ENCODE data around the gene METRN. TPM values are rescaled to one million over a fixed set of nuclear protein-coding genes. Genes with fewer than 3 reads are reported as not detected.

METRN gene
- total RNA-seq = 10 to 100 TPM; 14.0 to 43.7 (median 26.2) TPM
- long read RNA-seq, partial matches to known transcripts = 2 of 2 reads
- long read RNA-seq, other reads (novel, unspliced or antisense) = 0 of 2 reads

DNA sequence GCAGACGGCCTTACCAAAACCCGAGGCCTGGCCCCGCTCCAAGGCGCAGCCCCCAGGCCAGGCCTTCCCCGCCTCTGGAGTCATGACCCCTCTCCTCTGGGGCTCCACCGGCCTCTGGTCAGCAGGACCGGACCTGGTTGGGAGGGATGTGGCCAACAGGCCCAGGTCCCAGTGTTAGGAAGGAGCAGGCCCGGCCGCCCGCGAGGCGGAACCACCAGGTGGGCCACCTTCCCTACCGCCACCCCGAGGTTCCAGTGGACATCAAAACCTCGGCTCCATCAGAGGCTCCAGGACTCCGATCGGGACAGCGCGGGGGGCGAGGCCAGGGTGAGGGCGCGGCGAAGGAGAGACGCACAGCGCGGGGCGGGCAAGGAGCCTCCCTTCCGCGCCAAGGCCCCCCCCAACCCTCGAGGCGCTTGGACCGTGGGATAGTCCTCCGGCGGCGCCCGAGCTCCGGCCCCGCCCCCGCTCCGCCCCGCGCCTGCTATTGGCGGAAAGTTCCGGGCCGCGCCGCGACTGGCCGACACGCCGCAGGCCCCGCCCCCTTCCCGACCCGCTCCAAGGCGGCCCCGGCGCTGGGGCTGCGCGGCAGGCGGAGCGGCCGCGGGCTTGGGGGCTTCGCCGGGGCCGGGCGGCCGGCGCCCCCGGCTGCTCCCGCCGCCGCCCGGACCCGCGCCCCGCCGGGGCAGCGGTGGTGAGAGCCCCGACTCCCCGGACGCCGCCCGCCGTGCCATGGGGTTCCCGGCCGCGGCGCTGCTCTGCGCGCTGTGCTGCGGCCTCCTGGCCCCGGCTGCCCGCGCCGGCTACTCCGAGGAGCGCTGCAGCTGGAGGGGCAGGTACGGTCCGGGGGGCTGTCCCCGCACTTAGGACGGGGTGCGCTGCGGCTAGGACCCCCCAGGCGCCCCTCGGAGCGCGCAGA lies at the start of gene METRN:
Gene METRN, plus strand, starts transcription at position 561 of the 919 bp plus-strand sequence. Its CDS starts 172 bp downstream, at position 733.
- TF ChIP-seq, protein P1, sequence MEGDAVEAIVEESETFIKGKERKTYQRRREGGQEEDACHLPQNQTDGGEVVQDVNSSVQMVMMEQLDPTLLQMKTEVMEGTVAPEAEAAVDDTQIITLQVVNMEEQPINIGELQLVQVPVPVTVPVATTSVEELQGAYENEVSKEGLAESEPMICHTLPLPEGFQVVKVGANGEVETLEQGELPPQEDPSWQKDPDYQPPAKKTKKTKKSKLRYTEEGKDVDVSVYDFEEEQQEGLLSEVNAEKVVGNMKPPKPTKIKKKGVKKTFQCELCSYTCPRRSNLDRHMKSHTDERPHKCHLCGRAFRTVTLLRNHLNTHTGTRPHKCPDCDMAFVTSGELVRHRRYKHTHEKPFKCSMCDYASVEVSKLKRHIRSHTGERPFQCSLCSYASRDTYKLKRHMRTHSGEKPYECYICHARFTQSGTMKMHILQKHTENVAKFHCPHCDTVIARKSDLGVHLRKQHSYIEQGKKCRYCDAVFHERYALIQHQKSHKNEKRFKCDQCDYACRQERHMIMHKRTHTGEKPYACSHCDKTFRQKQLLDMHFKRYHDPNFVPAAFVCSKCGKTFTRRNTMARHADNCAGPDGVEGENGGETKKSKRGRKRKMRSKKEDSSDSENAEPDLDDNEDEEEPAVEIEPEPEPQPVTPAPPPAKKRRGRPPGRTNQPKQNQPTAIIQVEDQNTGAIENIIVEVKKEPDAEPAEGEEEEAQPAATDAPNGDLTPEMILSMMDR (IDR thresholded peaks at IDR 0.05) = no peak
- no peak for TF ChIP-seq POLR2A (IDR thresholded peaks at IDR 0.05)
- peak; percentile 79 to 90 (median 84) for ATAC-seq
- WGBS (ENCODE audit: insufficient coverage, low coverage, low lambda C conversion rate, missing lambda C conversion rate) = no CpG with 5 or more reads among the region's 108 CpGs
- intact Hi-C loops (cut with DNase I) = loop anchor here (5.0 kb wide), 2 partner anchors 72 to 337 kb away; partner anchors contain the start of genes CHTF18 (in 1 of the 2) and RPUSD1 (in 1 of the 2)
- peak; percentile 90 to 94 (median 93) for DNase-seq
- H3K9me3 ChIP-seq = no peaks in the 10 kb centered on the region
- no peaks in the 10 kb centered on the region for H3K36me3 ChIP-seq
- no peak within 1 kb of the TSS for H3K27ac ChIP-seq
- no peaks in the 10 kb centered on the region for H3K27me3 ChIP-seq
- peak within 1 kb of the TSS; percentile 54 to 63 (median 58) for H3K4me3 ChIP-seq
- peaks cover 0 to 20% (median 2%) of the 10 kb centered on the region in 4 donors for H3K4me1 ChIP-seq

DNA sequence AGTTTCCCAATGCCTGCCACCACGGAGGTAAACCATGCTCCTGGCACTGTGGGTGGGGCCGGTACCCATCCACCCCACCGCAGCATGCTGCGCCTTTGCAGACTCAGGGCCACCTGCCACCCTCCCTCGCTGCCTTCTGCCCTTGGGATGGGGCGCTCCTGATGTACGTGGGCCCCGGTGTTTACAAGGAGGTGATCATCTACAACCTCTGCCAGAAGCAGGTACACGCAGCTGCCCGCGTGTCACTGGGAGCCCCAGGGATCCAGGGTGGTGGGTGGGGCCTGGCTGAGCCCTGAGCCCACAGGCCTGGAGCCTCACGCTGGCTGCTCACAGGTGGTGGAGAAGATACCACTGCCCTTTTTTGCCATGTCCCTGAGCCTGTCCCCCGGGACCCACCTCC lies 48.3 kb upstream of the METRN start:
- no CpG with 5 or more reads among the region's 13 CpGs for WGBS (ENCODE audit: insufficient coverage, low coverage, low lambda C conversion rate, missing lambda C conversion rate)
- Histone ChIP-seq H3K4me1 (peaks cover 0 to 19% (median 3%) of the 10 kb centered on the region in 4 donors), H3K27ac (no peak overlapping the region), H3K36me3 (peaks cover 0 to 22% (median 7%) of the 10 kb centered on the region in 4 donors), H3K4me3 (no peak overlapping the region), H3K27me3 (no peaks in the 10 kb centered on the region), H3K9me3 (no peaks in the 10 kb centered on the region)
- intact Hi-C loops (cut with DNase I) = no loop called here
- no peak for ATAC-seq
- DNase-seq = no peak
- no peak for TF ChIP-seq POLR2A (IDR thresholded peaks at IDR 0.05)
- TF ChIP-seq, protein P1 (IDR thresholded peaks at IDR 0.05) = no peak

DNA sequence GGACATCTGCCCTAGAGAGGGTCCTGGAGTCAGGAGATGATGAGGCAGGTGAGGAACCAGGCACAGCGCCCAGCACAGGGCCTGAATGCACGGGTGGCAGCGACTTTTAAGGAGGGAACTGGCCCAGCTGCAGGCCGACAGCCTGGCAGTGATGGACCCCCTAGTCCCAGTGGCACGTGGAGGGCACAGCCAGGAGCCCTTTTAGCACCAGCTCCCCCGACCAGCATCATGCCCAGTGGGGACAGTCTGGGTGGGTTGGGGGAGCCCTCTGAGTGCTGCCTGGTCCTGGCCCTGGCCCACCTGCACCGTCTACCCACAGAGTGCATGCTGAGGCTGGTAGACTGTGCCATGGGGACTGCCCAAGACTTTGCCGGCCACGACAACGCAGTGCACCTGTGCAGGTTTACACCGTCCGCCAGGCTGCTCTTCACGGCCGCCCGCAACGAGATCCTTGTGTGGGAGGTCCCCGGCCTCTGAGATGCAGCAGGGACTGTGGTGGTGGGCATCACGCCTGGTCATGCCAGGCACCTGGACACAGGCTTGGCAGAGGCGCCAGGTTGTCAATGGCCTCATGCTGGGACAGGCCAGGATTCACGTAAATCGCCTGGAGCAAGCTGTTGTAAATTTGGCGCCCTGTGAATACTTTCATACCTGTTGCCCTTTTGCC lies 47.7 kb upstream of the METRN start:
- Histone ChIP-seq H3K4me1 (peaks cover 0 to 15% (median 3%) of the 10 kb centered on the region in 4 donors), H3K36me3 (peaks cover 0 to 28% (median 10%) of the 10 kb centered on the region in 4 donors), H3K27ac (peak overlapping the region in 1 of 3 donors; percentile 65), H3K4me3 (peak overlapping the region in 1 of 3 donors; percentile 97), H3K9me3 (no peaks in the 10 kb centered on the region), H3K27me3 (no peaks in the 10 kb centered on the region)
- WGBS (ENCODE audit: insufficient coverage, low coverage, low lambda C conversion rate, missing lambda C conversion rate) = 52% methylated on average over 4 of the region's 22 CpGs
- no peak for ATAC-seq
- TF ChIP-seq POLR2A (IDR thresholded peaks at IDR 0.05) = no peak
- TF ChIP-seq, protein P1 (IDR thresholded peaks at IDR 0.05) = no peak
- intact Hi-C loops (cut with DNase I) = no loop called here
- no peak for DNase-seq

DNA sequence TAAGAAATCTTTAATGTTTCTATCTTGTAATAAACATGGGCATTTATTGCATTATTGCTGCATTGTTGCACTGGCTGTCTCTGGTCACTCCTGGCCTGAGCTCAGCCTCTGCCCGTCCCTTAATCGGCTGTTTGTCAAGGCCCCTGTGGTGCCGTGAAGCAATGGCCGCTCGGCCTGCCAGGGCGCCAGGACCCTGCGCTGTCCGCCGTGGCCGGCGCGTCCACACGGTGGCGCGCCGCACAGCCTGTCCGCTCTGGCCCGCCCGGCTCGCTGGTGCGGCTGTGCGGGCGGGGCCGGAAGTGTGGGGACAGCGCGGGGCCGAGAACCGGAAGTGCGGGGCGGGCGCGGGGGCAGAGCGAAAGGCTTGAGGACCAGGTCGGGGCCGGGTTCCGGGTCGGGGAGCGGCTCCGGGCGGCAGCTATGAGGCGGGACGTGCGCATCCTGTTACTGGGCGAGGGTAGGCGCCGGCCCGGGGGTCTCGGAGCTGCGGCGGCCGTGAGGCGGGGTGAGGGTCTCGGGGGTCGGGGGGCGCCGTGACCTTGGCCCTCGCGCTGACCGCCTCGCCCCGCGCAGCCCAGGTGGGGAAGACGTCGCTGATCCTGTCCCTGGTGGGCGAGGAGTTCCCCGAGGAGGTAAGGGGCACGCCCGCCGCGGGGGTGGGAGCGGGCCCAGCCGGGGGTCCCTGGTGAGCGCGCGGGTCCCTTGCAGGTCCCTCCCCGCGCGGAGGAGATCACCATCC lies 47.0 kb upstream of the METRN start, which contains the start of gene RHOT2:
Gene RHOT2, plus strand, starts transcription at position 353 of the 739 bp plus-strand sequence. Its CDS starts 68 bp downstream, at position 421.
- H3K4me1 ChIP-seq = peaks cover 0 to 15% (median 3%) of the 10 kb centered on the region in 4 donors
- peaks cover 0 to 35% (median 15%) of the 10 kb centered on the region in 4 donors for H3K36me3 ChIP-seq
- TF ChIP-seq, protein P1 (IDR thresholded peaks at IDR 0.05) = peak; percentile 89 to 95 (median 92)
- TF ChIP-seq POLR2A (IDR thresholded peaks at IDR 0.05) = peak; percentile 63
- ATAC-seq (peak; percentile 93 to 98 (median 94)), DNase-seq (peak; percentile 93 to 95 (median 94))
- H3K9me3 ChIP-seq = no peaks in the 10 kb centered on the region
- H3K27me3 ChIP-seq = no peaks in the 10 kb centered on the region
- intact Hi-C loops (cut with DNase I) = no loop called here
- peak within 1 kb of the TSS; percentile 56 to 82 (median 65) for H3K27ac ChIP-seq
- WGBS (ENCODE audit: insufficient coverage, low coverage, low lambda C conversion rate, missing lambda C conversion rate) = 2% methylated on average over 10 of the region's 78 CpGs
- H3K4me3 ChIP-seq = peak within 1 kb of the TSS; percentile 96 to 98 (median 97)
